DND-41 (cell line): ENCODE results near the gene SOX6.

Experiments
- CTCF ChIP-seq: IDR thresholded peaks from 2 replicates; pipeline ENCODE4 v1.5.1; 2012; ENCODE audit warnings: borderline replicate concordance, low read length, moderate library complexity, mild to moderate bottlenecking; ENCODE audit not compliant: poor library complexity, severe bottlenecking; ENCODE audit errors: extremely low read depth
- EZH2 ChIP-seq: IDR thresholded peaks from 3 replicates; pipeline ENCODE4 v1.6.1; 2012; ENCODE audit warnings: borderline replicate concordance, low read depth, mild to moderate bottlenecking, moderate library complexity, low read length, inconsistent platforms; ENCODE audit not compliant: severe bottlenecking

- TF ChIP-seq EZH2 (no peak), CTCF (no peak)
Measured at GRCh38 chr11:15918212-15918611, 438.1 kb downstream of the SOX6 start.
